ENCODE measurements around the gene CYSRT1. TPM values are rescaled to one million over a fixed set of nuclear protein-coding genes. Genes with fewer than 3 reads are reported as not detected.

The CYSRT1 gene
- total RNA-seq, 4 donors from 2014 or later = 40.2 to 119 (median 67.6) TPM

GRCh38 chr9:137228968-137229896 is 4.3 kb downstream of the CYSRT1 start:
- H3K4me3 ChIP-seq (ENCODE audit: low read depth, poor library complexity, severe bottlenecking) = no peak overlapping the region
- no peak for DNase-seq (ENCODE audit: low spot score in 2 of 2)
- intact Hi-C loops (cut with DNase I; ENCODE audit: low total_unique reads) = loop anchor here (5.0 kb wide), 1 partner anchor 112 kb away; no protein-coding TSS in a partner anchor
- TF ChIP-seq CTCF (IDR thresholded peaks at IDR 0.05) (no peak), POLR2A (IDR thresholded peaks at IDR 0.05) (no peak)
- 61 to 62% methylated on average over 16 to 22 of the region's 27 CpGs for WGBS, 2 donors

GRCh38 chr9:137229903-137230704 is 5.1 kb downstream of the CYSRT1 start:
- intact Hi-C loops (cut with DNase I; ENCODE audit: low total_unique reads) = loop anchor here (2.0 to 5.0 kb wide), 2 partner anchors 55 to 113 kb away; no protein-coding TSS in a partner anchor
- H3K4me3 ChIP-seq (ENCODE audit: low read depth, poor library complexity, severe bottlenecking) = no peak overlapping the region
- no peak for DNase-seq (ENCODE audit: low spot score in 2 of 2)
- 42 to 60% methylated on average over 6 to 20 of the region's 31 CpGs for WGBS, 2 donors
- no peak for TF ChIP-seq CTCF (IDR thresholded peaks at IDR 0.05)
- TF ChIP-seq POLR2A (IDR thresholded peaks at IDR 0.05) = no peak

GRCh38 chr9:137230705-137231371 is 5.9 kb downstream of the CYSRT1 start, which contains the start of gene SLC34A3:
Gene SLC34A3, plus strand, starts transcription at chr9:137230901. Its CDS starts 802 bp downstream, at chr9:137231703.
- TF ChIP-seq POLR2A (IDR thresholded peaks at IDR 0.05) = no peak
- TF ChIP-seq CTCF (IDR thresholded peaks at IDR 0.05) = no peak
- no peak within 1 kb of the TSS for H3K4me3 ChIP-seq (ENCODE audit: low read depth, poor library complexity, severe bottlenecking)
- no peak for DNase-seq (ENCODE audit: low spot score in 2 of 2)
- 69 to 74% methylated on average over 7 to 11 of the region's 14 CpGs for WGBS, 2 donors
- intact Hi-C loops (cut with DNase I; ENCODE audit: low total_unique reads) = loop anchor here (2.0 kb wide), 1 partner anchor 56 kb away; no protein-coding TSS in a partner anchor

GRCh38 chr9:137231372-137232039 is 6.5 kb downstream of the CYSRT1 start:
- WGBS, 2 donors = 79 to 80% methylated on average over 20 to 23 of the region's 23 CpGs
- TF ChIP-seq CTCF (IDR thresholded peaks at IDR 0.05) = no peak
- no peak for TF ChIP-seq POLR2A (IDR thresholded peaks at IDR 0.05)
- H3K4me3 ChIP-seq (ENCODE audit: low read depth, poor library complexity, severe bottlenecking) = no peak overlapping the region
- no peak for DNase-seq (ENCODE audit: low spot score in 2 of 2)
- intact Hi-C loops (cut with DNase I; ENCODE audit: low total_unique reads) = loop anchor here (2.0 kb wide), 1 partner anchor 57 kb away; no protein-coding TSS in a partner anchor

- TF ChIP-seq CTCF (IDR thresholded peaks at IDR 0.05) (no peak), POLR2A (IDR thresholded peaks at IDR 0.05) (no peak)
- intact Hi-C loops (cut with DNase I; ENCODE audit: low total_unique reads) = no loop called here
These were observed 7.1 kb downstream of the CYSRT1 start for GRCh38 chr9:137232101-137232500.

More at GRCh38 chr9:137232101-137232500, 7.1 kb downstream of the CYSRT1 start:
- 55 to 62% methylated on average over 10 of the region's 10 CpGs for WGBS, 2 donors
- DNase-seq (ENCODE audit: low spot score in 2 of 2) = no peak
- H3K4me3 ChIP-seq (ENCODE audit: low read depth, poor library complexity, severe bottlenecking) = no peak overlapping the region
